LNCaP clone FGC (cell line): Measurements from ENCODE around the gene CCDC81.

Experiments
- DNase-seq: peaks from one replicate; pipeline ENCODE4 v3.0.0-alpha.2; 2011; ENCODE audit warnings: low read depth
- H3K4me3 ChIP-seq: 2 replicates; pipeline ENCODE4 v1.5.1; 2011; ENCODE audit warnings: mild to moderate bottlenecking, low read depth, low read length, control low read depth
- TF ChIP-seq, protein P1 (sequence below): IDR thresholded peaks from 2 replicates; pipeline ENCODE4 v1.5.1; 2012; ENCODE audit warnings: mild to moderate bottlenecking; ENCODE audit not compliant: control insufficient read depth, insufficient read depth; ENCODE audit errors: extremely low read depth

The CCDC81 gene

DNA sequence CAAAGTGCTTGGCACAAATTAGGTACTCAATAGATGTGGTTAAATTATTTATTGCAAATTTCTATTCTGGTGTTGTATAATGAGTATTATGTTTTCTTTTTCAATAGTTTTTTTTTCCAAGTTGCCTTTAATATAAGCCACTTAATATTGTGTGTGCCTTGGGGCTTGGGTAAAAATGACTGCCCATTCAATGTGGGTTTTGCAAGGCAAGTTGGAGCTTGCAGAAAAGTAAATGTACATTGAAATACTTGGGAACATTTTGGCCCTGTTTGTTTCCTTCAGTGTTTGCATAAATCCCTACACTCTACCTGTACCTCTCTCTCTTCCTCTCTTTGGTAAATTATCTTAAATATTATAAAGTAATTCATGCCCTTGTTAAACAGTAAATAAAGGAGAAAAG, 2.1 kb upstream of the CCDC81 start:
- DNase-seq: no peak
- H3K4me3 ChIP-seq: no peak overlapping the region
- TF ChIP-seq, protein P1, sequence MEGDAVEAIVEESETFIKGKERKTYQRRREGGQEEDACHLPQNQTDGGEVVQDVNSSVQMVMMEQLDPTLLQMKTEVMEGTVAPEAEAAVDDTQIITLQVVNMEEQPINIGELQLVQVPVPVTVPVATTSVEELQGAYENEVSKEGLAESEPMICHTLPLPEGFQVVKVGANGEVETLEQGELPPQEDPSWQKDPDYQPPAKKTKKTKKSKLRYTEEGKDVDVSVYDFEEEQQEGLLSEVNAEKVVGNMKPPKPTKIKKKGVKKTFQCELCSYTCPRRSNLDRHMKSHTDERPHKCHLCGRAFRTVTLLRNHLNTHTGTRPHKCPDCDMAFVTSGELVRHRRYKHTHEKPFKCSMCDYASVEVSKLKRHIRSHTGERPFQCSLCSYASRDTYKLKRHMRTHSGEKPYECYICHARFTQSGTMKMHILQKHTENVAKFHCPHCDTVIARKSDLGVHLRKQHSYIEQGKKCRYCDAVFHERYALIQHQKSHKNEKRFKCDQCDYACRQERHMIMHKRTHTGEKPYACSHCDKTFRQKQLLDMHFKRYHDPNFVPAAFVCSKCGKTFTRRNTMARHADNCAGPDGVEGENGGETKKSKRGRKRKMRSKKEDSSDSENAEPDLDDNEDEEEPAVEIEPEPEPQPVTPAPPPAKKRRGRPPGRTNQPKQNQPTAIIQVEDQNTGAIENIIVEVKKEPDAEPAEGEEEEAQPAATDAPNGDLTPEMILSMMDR: no peak

DNA sequence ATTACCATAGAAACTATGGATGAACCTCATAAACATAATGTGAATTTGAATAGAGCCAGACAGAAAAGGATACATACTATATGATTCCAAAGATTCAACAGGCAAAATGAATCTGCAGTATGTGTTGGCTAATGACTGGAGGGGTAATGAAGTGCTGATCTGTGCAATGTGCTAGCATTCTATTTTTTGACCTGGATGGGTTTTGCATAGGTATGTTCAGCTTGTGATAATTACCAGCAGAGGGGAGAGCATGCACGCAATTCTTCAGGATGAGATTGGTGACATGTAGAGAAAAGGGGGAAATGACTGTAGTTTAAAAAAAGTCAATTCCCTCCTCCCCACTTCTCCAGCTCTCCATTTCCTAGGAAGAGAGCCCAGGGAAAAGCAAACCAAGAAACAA, 618 bp upstream of the CCDC81 start:
- no peak overlapping the region for H3K4me3 ChIP-seq
- DNase-seq: no peak
- TF ChIP-seq, protein P1: no peak

DNA sequence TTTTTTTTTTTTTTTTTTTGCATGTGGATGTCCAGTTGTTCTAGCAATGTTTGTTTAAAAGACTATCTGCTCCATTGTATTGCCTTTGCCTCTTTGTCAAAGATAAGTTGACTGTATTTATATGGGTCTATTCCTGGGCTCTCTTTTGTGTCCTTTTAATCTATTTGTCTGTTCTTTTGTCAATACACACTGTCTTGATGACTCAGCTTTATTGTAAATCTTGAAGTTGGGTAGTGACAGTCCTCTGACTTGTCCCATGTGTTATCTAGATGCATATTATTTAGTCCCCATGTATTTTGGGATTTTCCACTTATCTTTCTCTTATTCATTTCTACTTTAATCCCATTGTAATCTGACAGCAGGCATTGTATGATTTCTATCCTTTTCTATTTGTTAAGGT, 3.3 kb downstream of the CCDC81 start:
- TF ChIP-seq, protein P1: no peak
- no peak for DNase-seq
- no peak overlapping the region for H3K4me3 ChIP-seq

DNA sequence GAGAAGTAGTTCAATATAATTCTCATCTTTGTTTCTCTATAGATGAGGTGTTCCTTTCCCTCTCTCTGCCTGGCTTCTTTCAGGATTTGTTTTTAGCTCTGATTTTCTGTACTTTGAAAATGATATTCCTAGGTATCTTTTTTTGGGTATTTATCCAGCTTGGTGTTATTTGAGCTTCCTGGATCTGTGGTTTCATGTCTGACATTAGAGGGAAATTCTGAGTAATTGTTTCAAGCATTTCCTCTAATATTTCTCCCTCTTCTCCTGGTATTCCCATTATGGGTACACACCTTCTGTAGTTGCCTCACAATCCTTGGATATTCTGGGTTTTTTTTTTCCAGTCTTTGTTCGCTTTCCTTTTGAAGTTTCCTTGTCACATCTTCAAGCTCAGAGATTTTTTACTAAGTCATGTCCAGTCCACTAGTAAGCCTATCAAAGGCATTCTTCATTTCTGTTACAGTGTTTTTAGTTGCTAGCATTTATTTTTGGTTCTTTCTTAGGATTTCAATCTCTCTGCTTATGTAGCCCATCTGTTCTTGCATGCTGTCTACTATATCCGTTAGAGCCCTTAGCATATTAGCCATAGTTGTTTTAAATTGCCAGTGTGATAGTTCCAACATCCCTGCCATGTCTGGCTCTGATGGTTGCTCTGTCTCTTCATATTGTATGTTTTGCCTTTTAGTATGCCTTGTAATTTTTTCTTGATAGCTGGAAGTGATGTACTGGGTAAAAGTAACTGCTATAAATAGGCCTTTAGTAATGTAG, 5.8 kb downstream of the CCDC81 start:
- TF ChIP-seq, protein P1: no peak
- no peak overlapping the region for H3K4me3 ChIP-seq
- no peak for DNase-seq

DNA sequence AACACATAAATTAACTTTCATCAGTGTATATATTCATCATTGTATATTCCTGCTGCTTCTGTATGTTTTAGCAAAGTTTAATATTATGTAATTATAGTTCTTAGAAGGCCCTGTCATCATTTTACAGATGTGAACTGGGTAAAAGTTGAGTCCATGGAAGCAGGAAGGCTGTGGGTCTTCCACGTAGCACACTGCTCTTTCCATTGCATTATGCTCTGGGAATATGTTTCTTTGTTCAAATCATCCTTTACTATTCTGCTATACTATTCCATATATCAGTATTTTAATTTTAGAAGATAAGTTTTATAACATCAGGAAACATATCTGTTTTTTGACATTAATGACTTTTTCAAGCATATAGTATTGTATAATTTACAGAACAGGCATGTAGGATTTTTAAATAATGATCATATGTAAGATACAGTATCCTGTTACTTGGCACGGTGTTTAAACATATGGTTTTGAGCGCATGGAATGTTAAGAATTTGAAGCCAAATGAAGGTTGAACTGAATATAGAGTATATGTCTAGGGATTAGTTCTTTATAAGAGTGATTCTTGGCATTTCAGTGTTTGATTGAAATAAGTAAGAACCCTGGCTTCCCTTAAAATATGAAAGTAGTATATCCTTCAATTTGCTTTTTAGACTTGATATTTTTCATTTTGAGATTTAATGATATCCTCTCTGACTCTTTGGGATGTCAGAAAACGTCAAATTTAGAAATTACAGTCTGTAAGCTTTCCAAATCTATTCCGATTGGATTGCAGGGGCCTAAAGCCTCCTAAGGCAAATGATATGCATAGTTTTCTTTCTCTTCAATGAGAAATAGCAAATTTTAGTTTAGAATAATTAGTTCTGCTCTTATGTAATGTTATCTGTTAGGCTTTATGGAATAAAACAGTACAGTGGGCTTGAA, 8.6 kb downstream of the CCDC81 start:
- TF ChIP-seq, protein P1: no peak
- H3K4me3 ChIP-seq: no peak overlapping the region
- DNase-seq: no peak

DNA sequence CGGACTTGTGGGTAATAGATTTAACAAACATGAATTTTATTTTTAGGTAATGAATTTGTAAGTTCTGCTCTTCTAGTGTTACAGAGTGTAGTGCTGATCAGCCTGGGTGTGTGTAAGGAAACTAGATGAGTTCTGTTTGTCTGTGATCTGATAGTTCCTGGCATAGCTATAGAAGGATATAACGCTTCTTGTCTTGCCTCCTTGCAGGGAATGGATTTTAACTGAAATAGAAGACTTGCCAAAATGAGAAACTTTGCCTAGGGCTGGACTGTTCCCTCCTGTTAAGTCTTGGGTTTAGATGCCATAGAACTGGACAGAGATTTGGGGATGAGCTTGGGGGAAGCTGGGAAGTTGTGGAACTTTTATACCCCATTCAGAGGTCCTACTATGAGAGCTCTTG, 11.6 kb downstream of the CCDC81 start:
- H3K4me3 ChIP-seq: no peak overlapping the region
- no peak for DNase-seq
- TF ChIP-seq, protein P1: no peak

DNA sequence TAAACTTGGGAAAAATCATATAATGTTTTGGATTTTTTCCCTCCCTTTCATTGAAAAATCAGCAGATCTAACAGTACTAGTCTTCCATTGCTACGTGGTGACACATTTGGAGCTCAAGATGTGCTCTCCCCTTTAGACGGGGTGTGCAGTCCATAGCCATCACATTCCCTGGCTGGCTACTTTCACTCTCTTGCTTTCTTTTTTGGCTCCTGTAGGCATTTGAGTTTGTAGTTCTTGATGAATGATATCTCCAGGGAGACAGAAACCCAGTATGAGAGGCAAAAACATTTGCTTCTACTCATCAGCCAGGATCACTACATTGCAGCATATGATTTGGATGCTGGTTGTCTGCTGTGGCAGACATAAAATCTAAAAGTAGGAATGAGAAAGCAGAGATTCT, 12.1 kb downstream of the CCDC81 start:
- no peak overlapping the region for H3K4me3 ChIP-seq
- TF ChIP-seq, protein P1: no peak
- no peak for DNase-seq
